ENCODE data around the gene CYP17A1.
"Not testable (repeated sequence)": the region's sequence is repeated elsewhere in the genome, so short reads cannot be mapped to it uniquely, and the experiment has no call there.

The CYP17A1 gene

GRCh38 chr10:102820008-102820407 is 17.2 kb downstream of the CYP17A1 start:
- not testable (repeated sequence) for H3K9ac ChIP-seq (ENCODE audit: low read depth in 1 of 2, low read length in 2 of 2); H3K4me3 ChIP-seq (ENCODE audit: low read depth in 1 of 2, low read length in 2 of 2); H3K27ac ChIP-seq (ENCODE audit: low read depth, low read length); H3K27me3 ChIP-seq (ENCODE audit: control insufficient read depth in 1 of 2, insufficient read depth in 2 of 2, low read length in 2 of 2); H3K4me1 ChIP-seq (ENCODE audit: control insufficient read depth in 1 of 2, insufficient read depth in 2 of 2, low read length in 2 of 2); H3K36me3 ChIP-seq (ENCODE audit: control insufficient read depth in 1 of 2, insufficient read depth in 2 of 2, low read length in 2 of 2); H3K9me3 ChIP-seq (ENCODE audit: control insufficient read depth in 1 of 2, low read length in 2 of 2)

GRCh38 chr10:102819054-102819453 is 18.2 kb downstream of the CYP17A1 start:
- Histone ChIP-seq H3K4me3 (ENCODE audit: low read depth in 1 of 2, low read length in 2 of 2) (no peak overlapping the region), H3K27ac (ENCODE audit: low read depth, low read length) (no peak overlapping the region), H3K36me3 (ENCODE audit: control insufficient read depth in 1 of 2, insufficient read depth in 2 of 2, low read length in 2 of 2) (no peaks in the 10 kb centered on the region), H3K9ac (ENCODE audit: low read depth in 1 of 2, low read length in 2 of 2) (no peak overlapping the region), H3K27me3 (ENCODE audit: control insufficient read depth in 1 of 2, insufficient read depth in 2 of 2, low read length in 2 of 2) (no peaks in the 10 kb centered on the region), H3K9me3 (ENCODE audit: control insufficient read depth in 1 of 2, low read length in 2 of 2) (no peaks in the 10 kb centered on the region), H3K4me1 (ENCODE audit: control insufficient read depth in 1 of 2, insufficient read depth in 2 of 2, low read length in 2 of 2) (peaks cover 13 to 17% of the 10 kb centered on the region in 2 donors)

GRCh38 chr10:102817175-102817574 is 20.0 kb downstream of the CYP17A1 start:
- H3K27ac ChIP-seq (ENCODE audit: low read depth, low read length): no peak overlapping the region

GRCh38 chr10:102815790-102816549 is 21.2 kb downstream of the CYP17A1 start:
- no peaks in the 10 kb centered on the region for H3K9me3 ChIP-seq (ENCODE audit: control insufficient read depth in 1 of 2, low read length in 2 of 2)
- H3K27me3 ChIP-seq (ENCODE audit: control insufficient read depth in 1 of 2, insufficient read depth in 2 of 2, low read length in 2 of 2): no peaks in the 10 kb centered on the region
- H3K4me1 ChIP-seq (ENCODE audit: control insufficient read depth in 1 of 2, insufficient read depth in 2 of 2, low read length in 2 of 2): peaks cover 26 to 28% of the 10 kb centered on the region in 2 donors
- H3K4me3 ChIP-seq (ENCODE audit: low read depth in 1 of 2, low read length in 2 of 2): no peak overlapping the region
- H3K27ac ChIP-seq (ENCODE audit: low read depth, low read length): peak overlapping the region; percentile 81
- peaks cover 7 to 24% of the 10 kb centered on the region in 2 donors for H3K36me3 ChIP-seq (ENCODE audit: control insufficient read depth in 1 of 2, insufficient read depth in 2 of 2, low read length in 2 of 2)
- no peak overlapping the region for H3K9ac ChIP-seq (ENCODE audit: low read depth in 1 of 2, low read length in 2 of 2)

More at GRCh38 chr10:102817175-102817574, 20.0 kb downstream of the CYP17A1 start:
- Histone ChIP-seq H3K9me3 (ENCODE audit: control insufficient read depth in 1 of 2, low read length in 2 of 2) (no peaks in the 10 kb centered on the region), H3K27me3 (ENCODE audit: control insufficient read depth in 1 of 2, insufficient read depth in 2 of 2, low read length in 2 of 2) (no peaks in the 10 kb centered on the region), H3K4me1 (ENCODE audit: control insufficient read depth in 1 of 2, insufficient read depth in 2 of 2, low read length in 2 of 2) (peaks cover 24 to 26% of the 10 kb centered on the region in 2 donors), H3K36me3 (ENCODE audit: control insufficient read depth in 1 of 2, insufficient read depth in 2 of 2, low read length in 2 of 2) (peaks cover 3 to 13% of the 10 kb centered on the region in 2 donors), H3K9ac (ENCODE audit: low read depth in 1 of 2, low read length in 2 of 2) (no peak overlapping the region), H3K4me3 (ENCODE audit: low read depth in 1 of 2, low read length in 2 of 2) (no peak overlapping the region)

GRCh38 chr10:102814873-102815661 is 22.1 kb downstream of the CYP17A1 start:
- Histone ChIP-seq H3K9me3 (ENCODE audit: control insufficient read depth in 1 of 2, low read length in 2 of 2) (no peaks in the 10 kb centered on the region), H3K36me3 (ENCODE audit: control insufficient read depth in 1 of 2, insufficient read depth in 2 of 2, low read length in 2 of 2) (peaks cover 7 to 25% of the 10 kb centered on the region in 2 donors), H3K4me1 (ENCODE audit: control insufficient read depth in 1 of 2, insufficient read depth in 2 of 2, low read length in 2 of 2) (peaks cover 26 to 28% of the 10 kb centered on the region in 2 donors), H3K9ac (ENCODE audit: low read depth in 1 of 2, low read length in 2 of 2) (peak overlapping the region in 1 of 2 donors; percentile 3), H3K27ac (ENCODE audit: low read depth, low read length) (peak overlapping the region; percentile 65), H3K4me3 (ENCODE audit: low read depth in 1 of 2, low read length in 2 of 2) (no peak overlapping the region), H3K27me3 (ENCODE audit: control insufficient read depth in 1 of 2, insufficient read depth in 2 of 2, low read length in 2 of 2) (no peaks in the 10 kb centered on the region)

- Histone ChIP-seq H3K9me3 (ENCODE audit: control insufficient read depth in 1 of 2, low read length in 2 of 2) (no peaks in the 10 kb centered on the region), H3K4me3 (ENCODE audit: low read depth in 1 of 2, low read length in 2 of 2) (no peak overlapping the region), H3K4me1 (ENCODE audit: control insufficient read depth in 1 of 2, insufficient read depth in 2 of 2, low read length in 2 of 2) (peaks cover 26 to 28% of the 10 kb centered on the region in 2 donors), H3K9ac (ENCODE audit: low read depth in 1 of 2, low read length in 2 of 2) (peak overlapping the region in 1 of 2 donors; percentile 3), H3K36me3 (ENCODE audit: control insufficient read depth in 1 of 2, insufficient read depth in 2 of 2, low read length in 2 of 2) (peaks cover 7 to 31% of the 10 kb centered on the region in 2 donors), H3K27me3 (ENCODE audit: control insufficient read depth in 1 of 2, insufficient read depth in 2 of 2, low read length in 2 of 2) (no peaks in the 10 kb centered on the region), H3K27ac (ENCODE audit: low read depth, low read length) (no peak overlapping the region)
Observed at GRCh38 chr10:102814453-102814871, 22.8 kb downstream of the CYP17A1 start.

- Histone ChIP-seq H3K4me1 (ENCODE audit: control insufficient read depth in 1 of 2, insufficient read depth in 2 of 2, low read length in 2 of 2) (peaks cover 26 to 28% of the 10 kb centered on the region in 2 donors), H3K36me3 (ENCODE audit: control insufficient read depth in 1 of 2, insufficient read depth in 2 of 2, low read length in 2 of 2) (peaks cover 7 to 32% of the 10 kb centered on the region in 2 donors), H3K9ac (ENCODE audit: low read depth in 1 of 2, low read length in 2 of 2) (peak overlapping the region in 1 of 2 donors; percentile 3), H3K9me3 (ENCODE audit: control insufficient read depth in 1 of 2, low read length in 2 of 2) (no peaks in the 10 kb centered on the region), H3K4me3 (ENCODE audit: low read depth in 1 of 2, low read length in 2 of 2) (no peak overlapping the region), H3K27me3 (ENCODE audit: control insufficient read depth in 1 of 2, insufficient read depth in 2 of 2, low read length in 2 of 2) (no peaks in the 10 kb centered on the region), H3K27ac (ENCODE audit: low read depth, low read length) (peak overlapping the region; percentile 35)
Observed at GRCh38 chr10:102813734-102814452, 23.3 kb downstream of the CYP17A1 start.

GRCh38 chr10:102813017-102813541 is 24.1 kb downstream of the CYP17A1 start:
- Histone ChIP-seq H3K9me3 (ENCODE audit: control insufficient read depth in 1 of 2, low read length in 2 of 2) (no peaks in the 10 kb centered on the region), H3K27me3 (ENCODE audit: control insufficient read depth in 1 of 2, insufficient read depth in 2 of 2, low read length in 2 of 2) (no peaks in the 10 kb centered on the region), H3K27ac (ENCODE audit: low read depth, low read length) (no peak overlapping the region), H3K9ac (ENCODE audit: low read depth in 1 of 2, low read length in 2 of 2) (no peak overlapping the region), H3K4me3 (ENCODE audit: low read depth in 1 of 2, low read length in 2 of 2) (no peak overlapping the region), H3K36me3 (ENCODE audit: control insufficient read depth in 1 of 2, insufficient read depth in 2 of 2, low read length in 2 of 2) (peaks cover 7 to 32% of the 10 kb centered on the region in 2 donors), H3K4me1 (ENCODE audit: control insufficient read depth in 1 of 2, insufficient read depth in 2 of 2, low read length in 2 of 2) (peaks cover 26 to 28% of the 10 kb centered on the region in 2 donors)

- Histone ChIP-seq H3K27me3 (ENCODE audit: control insufficient read depth in 1 of 2, insufficient read depth in 2 of 2, low read length in 2 of 2) (no peaks in the 10 kb centered on the region), H3K4me1 (ENCODE audit: control insufficient read depth in 1 of 2, insufficient read depth in 2 of 2, low read length in 2 of 2) (peaks cover 26 to 28% of the 10 kb centered on the region in 2 donors), H3K27ac (ENCODE audit: low read depth, low read length) (no peak overlapping the region), H3K4me3 (ENCODE audit: low read depth in 1 of 2, low read length in 2 of 2) (no peak overlapping the region), H3K36me3 (ENCODE audit: control insufficient read depth in 1 of 2, insufficient read depth in 2 of 2, low read length in 2 of 2) (peaks cover 7 to 32% of the 10 kb centered on the region in 2 donors), H3K9me3 (ENCODE audit: control insufficient read depth in 1 of 2, low read length in 2 of 2) (no peaks in the 10 kb centered on the region), H3K9ac (ENCODE audit: low read depth in 1 of 2, low read length in 2 of 2) (no peak overlapping the region)
Observed at GRCh38 chr10:102812231-102812876, 24.9 kb downstream of the CYP17A1 start.
